Muscle layer of duodenum (tissue), 2 donors: ENCODE data around the gene KCNIP3.

Experiments used
- H3K27ac ChIP-seq: one replicate; pipeline ENCODE4 v1.7.0; 2013; ENCODE audit warnings: mild to moderate bottlenecking, low read length
- H3K27me3 ChIP-seq: one replicate; pipeline ENCODE4 v1.7.0; 2013; ENCODE audit warnings: low read depth, mild to moderate bottlenecking, control low read depth, low read length
- H3K36me3 ChIP-seq, 2 donors: one replicate each; pipeline ENCODE4 v1.7.0; 2013; ENCODE audit warnings: low read length in 2 of 2, control low read depth in 1 of 2, mild to moderate bottlenecking in 1 of 2; ENCODE audit not compliant: insufficient read depth in 2 of 2, control insufficient read depth in 1 of 2
- H3K4me1 ChIP-seq, 2 donors: one replicate each; pipeline ENCODE4 v1.7.0; 2013; ENCODE audit warnings: low read length in 2 of 2, mild to moderate bottlenecking in 2 of 2, control low read depth in 1 of 2, moderate library complexity in 1 of 2; ENCODE audit not compliant: insufficient read depth in 2 of 2, control insufficient read depth in 1 of 2
- H3K4me3 ChIP-seq, 2 donors: one replicate each; pipeline ENCODE4 v1.7.0; 2013; ENCODE audit warnings: low read length in 2 of 2, low read depth in 1 of 2, mild to moderate bottlenecking in 1 of 2
- H3K9me3 ChIP-seq, 2 donors: one replicate each; pipeline ENCODE4 v1.7.0; 2013; ENCODE audit warnings: low read length in 2 of 2, control low read depth in 1 of 2, mild to moderate bottlenecking in 1 of 2; ENCODE audit not compliant: control insufficient read depth in 1 of 2
- donor health status: healthy.

The KCNIP3 gene

DNA sequence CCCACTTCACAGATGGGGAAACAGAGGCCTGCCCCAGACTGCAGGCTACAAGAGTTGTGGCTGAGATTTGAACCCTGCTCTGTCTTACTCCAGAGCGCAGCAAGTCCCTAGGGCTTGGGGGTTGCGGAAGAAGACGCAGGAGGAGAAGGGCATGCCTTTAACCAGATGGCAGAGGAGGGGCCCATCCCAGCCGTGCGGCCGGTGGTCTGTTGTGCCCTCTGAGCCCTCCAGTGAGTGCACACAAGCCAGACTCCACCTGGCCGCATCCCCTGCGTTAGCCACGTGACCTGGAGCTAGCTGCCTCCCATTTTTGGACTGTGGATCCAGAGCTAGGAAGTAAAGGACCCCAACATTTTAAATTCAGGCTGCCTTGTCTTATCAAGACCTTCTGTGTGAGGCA, 2.8 kb downstream of the KCNIP3 start:
- Histone ChIP-seq H3K36me3 (no peaks in the 10 kb centered on the region), H3K27me3 (no peaks in the 10 kb centered on the region), H3K4me1 (no peaks in the 10 kb centered on the region), H3K9me3 (no peaks in the 10 kb centered on the region), H3K4me3 (no peak overlapping the region), H3K27ac (no peak overlapping the region)

DNA sequence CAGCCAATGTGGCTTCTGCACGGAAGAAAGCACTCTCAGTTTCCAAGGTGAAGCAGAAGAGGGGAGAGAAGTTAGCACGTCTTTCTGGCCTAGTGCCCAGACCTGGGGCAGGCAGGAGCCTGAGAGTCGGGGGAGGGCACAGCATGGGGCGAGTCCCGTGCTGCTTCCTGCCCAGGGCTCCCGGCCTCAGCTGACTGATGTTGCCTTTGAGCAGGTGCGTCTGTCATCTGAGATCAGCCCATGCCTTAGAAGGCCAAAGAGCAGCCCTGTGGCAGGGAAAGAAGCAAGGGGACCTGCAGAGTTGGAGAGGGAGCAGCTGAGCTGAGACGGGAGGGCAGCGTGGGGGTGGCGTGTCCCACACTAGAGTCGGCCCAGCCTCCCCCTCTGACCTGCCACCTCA, 3.3 kb downstream of the KCNIP3 start:
- Histone ChIP-seq H3K9me3 (no peaks in the 10 kb centered on the region), H3K4me3 (no peak overlapping the region), H3K27me3 (no peaks in the 10 kb centered on the region), H3K4me1 (no peaks in the 10 kb centered on the region), H3K36me3 (no peaks in the 10 kb centered on the region), H3K27ac (no peak overlapping the region)

DNA sequence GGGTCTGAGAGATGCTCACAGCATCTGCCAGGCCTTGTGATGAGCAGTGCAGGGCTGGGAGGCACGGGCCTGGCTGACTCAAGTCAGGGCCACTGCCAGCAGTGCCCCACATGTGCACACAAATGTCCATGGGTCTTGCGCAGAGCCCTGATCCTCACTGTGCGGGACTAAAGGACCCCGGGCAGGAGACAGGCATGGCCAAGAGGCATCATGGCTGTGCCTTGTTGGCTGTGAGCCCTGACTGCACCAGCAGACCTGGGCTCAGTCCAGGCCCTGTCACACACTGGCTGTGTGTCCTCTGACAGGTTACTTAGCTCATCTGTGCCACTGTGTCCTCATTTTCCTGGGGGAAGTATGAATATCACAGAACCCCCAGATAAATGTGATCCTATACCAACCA, 4.0 kb downstream of the KCNIP3 start:
- H3K9me3 ChIP-seq = no peaks in the 10 kb centered on the region
- no peak overlapping the region for H3K27ac ChIP-seq
- no peaks in the 10 kb centered on the region for H3K4me1 ChIP-seq
- no peaks in the 10 kb centered on the region for H3K27me3 ChIP-seq
- H3K4me3 ChIP-seq = no peak overlapping the region
- no peaks in the 10 kb centered on the region for H3K36me3 ChIP-seq

DNA sequence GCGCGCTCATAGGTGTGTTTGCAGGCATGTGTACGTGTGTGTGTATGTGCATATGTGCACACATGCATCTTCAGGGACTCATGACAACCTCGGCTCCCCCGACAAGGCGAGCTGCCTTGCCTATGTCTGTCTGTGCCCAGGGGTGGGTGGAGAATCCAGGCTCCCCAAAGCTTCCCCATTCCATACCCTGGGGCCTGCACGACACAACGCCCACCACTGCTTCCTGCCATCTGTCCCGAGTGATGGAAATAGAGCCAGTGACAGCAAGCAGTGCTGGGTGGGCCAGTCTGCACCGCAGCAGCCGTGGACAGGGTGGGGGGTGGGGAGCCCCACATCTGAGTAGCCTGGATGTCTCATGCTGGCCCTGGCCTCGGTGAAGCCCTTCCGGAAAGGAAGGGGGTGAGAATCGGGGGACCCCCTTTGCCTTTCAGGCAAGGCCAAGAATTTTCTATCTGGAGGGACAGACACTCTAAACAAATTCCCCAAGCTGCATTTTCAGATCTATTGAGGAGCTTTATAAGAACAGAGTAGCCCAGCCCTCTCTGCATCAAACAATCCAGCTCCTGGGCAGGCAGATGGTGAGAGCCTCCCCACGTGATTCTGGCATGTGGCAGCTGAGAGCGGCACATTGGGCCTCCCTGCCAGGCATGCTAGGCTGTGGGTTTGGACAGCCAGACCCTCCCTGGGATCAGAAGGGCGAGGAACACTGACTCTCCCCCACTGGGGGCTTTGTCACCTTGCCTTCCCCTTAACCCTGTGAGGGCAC, 4.9 kb downstream of the KCNIP3 start:
- Histone ChIP-seq H3K36me3 (no peaks in the 10 kb centered on the region), H3K4me3 (no peak overlapping the region), H3K27me3 (no peaks in the 10 kb centered on the region), H3K27ac (no peak overlapping the region), H3K9me3 (no peaks in the 10 kb centered on the region), H3K4me1 (no peaks in the 10 kb centered on the region)

DNA sequence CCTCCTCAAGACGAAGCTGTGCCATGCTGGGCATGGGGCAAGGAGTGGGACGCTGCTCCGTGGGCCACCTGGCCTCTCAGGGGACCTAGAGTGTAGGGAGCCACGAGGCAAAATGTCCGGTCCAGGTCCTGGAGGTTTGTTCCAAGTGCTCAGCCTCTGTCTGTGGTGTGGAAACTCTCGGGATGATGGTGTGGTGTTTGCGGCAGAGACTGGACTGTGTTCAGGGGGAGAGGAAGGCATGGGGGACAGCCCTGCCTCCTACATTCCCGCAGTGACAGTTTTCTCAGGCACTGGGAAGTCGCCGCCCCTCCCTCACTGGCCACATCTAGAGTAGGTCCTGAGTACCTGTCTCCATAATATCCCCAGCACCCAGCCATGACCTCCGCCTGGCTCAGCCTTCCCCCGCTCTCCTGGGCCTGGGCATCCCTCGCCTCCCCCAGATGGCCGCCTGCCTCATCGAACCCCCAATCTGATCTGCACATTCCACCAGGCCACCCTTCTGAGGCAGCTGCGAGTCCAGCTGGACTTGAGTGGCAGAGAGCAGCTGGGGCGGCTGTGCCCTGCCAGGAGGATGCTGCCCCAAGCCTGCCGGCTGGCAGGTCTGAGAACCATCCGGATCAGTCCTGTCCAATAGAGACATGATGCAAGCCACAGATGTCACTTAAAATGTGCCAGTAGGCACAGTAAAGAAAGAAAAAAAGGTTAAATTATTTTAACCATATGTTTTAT, 6.2 kb downstream of the KCNIP3 start:
- H3K27me3 ChIP-seq = no peaks in the 10 kb centered on the region
- H3K27ac ChIP-seq = no peak overlapping the region

DNA sequence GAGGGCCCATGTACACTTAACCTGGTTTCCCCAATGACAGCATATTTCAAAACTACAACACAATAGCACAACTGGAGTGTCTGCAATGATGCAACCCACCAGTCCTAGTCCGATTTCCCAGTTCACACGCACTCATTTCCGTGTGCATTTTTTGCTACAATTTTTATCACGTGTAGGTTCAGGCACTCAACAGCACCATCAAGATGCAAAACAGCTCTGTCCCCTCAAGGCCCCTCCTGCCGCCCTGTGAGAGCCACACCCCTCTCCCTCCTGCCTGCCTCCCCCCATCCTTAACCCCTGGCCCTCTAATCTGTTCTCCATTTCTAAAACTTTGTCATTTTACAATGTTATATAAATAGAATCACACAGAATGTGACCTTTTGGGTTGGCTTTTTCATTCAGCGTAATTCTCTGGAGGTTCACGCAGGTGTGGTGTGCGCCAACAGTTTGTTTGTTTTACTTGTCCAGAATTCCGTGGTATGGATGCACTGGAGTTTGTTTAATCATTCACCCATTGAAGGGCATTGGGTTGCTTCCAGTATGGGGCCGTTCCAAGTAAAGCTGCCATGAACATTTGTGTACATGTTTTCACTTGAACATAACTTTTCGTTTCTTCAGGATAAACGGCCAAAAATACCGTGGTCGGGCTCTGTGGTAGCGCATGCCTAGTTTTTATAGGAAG, 8.4 kb downstream of the KCNIP3 start:
- no peak overlapping the region for H3K4me3 ChIP-seq
- H3K27me3 ChIP-seq = no peaks in the 10 kb centered on the region
- no peaks in the 10 kb centered on the region for H3K9me3 ChIP-seq
- no peak overlapping the region for H3K27ac ChIP-seq
- no peaks in the 10 kb centered on the region for H3K4me1 ChIP-seq
- no peaks in the 10 kb centered on the region for H3K36me3 ChIP-seq

More for the DNA sequence above, 6.2 kb downstream of the KCNIP3 start:
- no peaks in the 10 kb centered on the region for H3K36me3 ChIP-seq
- no peak overlapping the region for H3K4me3 ChIP-seq
- H3K9me3 ChIP-seq = no peaks in the 10 kb centered on the region
- no peaks in the 10 kb centered on the region for H3K4me1 ChIP-seq

DNA sequence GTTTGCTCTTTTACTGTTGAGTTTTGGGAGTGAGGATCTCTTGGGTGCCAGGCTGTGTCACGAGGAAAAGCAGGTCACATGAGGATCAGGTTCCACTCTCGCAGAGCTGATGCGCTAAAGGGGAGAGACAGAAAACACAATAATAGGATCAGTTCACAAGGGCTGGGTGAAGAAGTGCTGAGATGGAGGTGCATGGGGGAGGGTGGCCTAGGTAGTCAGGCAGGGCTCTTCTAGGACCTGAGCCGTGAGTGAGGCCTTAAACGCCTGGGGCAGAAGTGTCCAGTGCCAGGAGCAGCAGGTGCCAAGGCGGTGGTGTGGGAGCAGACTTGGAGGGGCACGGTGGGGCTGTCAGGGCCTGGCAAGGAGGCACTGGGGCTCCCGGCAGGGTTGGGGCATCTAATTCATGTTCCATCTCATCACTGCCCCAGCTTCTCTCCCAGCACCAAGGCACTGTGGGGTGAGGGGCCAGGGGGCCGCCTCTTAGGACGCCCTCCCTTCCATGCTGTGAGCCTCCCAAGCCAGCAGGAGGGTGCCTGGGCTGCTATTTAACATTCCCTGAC, 9.3 kb downstream of the KCNIP3 start:
- H3K4me3 ChIP-seq = no peak overlapping the region
- no peak overlapping the region for H3K27ac ChIP-seq
- no peaks in the 10 kb centered on the region for H3K4me1 ChIP-seq
- no peaks in the 10 kb centered on the region for H3K9me3 ChIP-seq
- no peaks in the 10 kb centered on the region for H3K36me3 ChIP-seq
- H3K27me3 ChIP-seq = no peaks in the 10 kb centered on the region

DNA sequence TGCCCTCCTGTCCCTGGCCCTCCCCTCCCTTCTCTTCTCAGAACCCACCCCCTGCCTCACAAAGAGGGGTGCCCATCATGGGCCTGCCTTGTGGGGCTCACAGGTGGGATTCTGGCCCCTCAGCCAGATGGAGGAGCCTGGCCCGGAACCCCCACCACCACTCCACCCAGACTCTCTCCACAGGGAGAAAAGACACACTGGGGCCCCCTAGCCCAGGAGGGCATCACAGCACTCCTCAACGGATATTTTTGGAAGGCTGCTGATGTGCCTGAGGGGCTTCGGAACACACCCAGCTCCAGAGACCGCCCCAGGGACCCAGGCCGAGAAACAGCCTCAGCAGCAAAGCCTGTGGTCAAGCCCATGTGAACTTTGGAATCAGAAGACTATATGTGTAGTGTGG, 9.9 kb downstream of the KCNIP3 start:
- Histone ChIP-seq H3K4me1 (no peaks in the 10 kb centered on the region), H3K27ac (no peak overlapping the region), H3K36me3 (no peaks in the 10 kb centered on the region), H3K4me3 (no peak overlapping the region), H3K9me3 (no peaks in the 10 kb centered on the region), H3K27me3 (no peaks in the 10 kb centered on the region)

DNA sequence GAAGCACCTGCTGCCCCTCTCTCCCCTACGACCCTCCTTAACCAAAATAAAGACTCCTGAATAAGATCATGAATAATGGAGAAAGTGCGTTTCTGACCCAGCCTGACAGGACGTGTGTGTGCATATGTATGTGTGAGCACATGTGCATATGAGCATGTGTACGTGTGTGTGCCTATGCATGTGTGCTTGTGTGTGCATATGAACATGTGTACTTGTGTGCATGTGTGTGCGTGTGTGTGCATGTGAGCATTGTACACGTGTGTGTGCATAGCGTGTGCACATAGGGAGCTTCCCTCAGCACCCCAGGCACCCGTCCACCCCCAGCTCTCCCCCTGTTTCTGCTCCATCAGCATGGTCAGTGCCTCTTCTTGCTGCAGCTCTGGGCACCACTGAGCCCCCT, 10.7 kb downstream of the KCNIP3 start:
- no peaks in the 10 kb centered on the region for H3K9me3 ChIP-seq
- H3K4me3 ChIP-seq = no peak overlapping the region
- H3K36me3 ChIP-seq = no peaks in the 10 kb centered on the region
- H3K27me3 ChIP-seq = no peaks in the 10 kb centered on the region
- H3K4me1 ChIP-seq = no peaks in the 10 kb centered on the region
- H3K27ac ChIP-seq = no peak overlapping the region

DNA sequence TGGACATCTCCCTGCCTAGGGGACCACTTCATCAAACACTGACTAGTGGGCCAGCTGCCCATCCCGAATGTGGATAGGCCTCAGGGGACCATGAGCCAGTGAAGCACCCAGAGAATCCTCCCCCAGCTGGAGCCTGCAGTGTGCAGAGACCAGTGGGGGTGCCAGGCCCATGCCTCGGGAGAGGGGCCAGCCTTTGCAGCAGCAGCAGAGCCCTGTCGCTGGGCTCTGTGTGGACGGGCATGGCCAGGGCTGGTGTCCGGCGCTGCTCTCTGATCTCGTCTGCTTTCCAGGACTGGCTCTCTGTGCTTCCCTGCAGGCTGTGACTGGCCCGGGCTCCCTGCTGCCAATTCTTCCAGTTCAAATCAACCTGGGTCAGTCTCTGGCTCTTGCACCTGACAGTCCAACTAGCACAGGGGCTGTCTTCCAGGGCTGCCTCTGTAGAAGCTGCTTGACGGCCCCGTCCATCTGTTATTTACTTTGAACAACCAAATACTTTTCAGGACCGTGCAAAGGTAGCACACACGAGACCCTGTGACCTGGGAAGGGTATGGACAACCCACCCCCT, 11.4 kb downstream of the KCNIP3 start:
- Histone ChIP-seq H3K27me3 (no peaks in the 10 kb centered on the region), H3K4me1 (no peaks in the 10 kb centered on the region), H3K4me3 (no peak overlapping the region), H3K9me3 (no peaks in the 10 kb centered on the region), H3K36me3 (no peaks in the 10 kb centered on the region), H3K27ac (no peak overlapping the region)

DNA sequence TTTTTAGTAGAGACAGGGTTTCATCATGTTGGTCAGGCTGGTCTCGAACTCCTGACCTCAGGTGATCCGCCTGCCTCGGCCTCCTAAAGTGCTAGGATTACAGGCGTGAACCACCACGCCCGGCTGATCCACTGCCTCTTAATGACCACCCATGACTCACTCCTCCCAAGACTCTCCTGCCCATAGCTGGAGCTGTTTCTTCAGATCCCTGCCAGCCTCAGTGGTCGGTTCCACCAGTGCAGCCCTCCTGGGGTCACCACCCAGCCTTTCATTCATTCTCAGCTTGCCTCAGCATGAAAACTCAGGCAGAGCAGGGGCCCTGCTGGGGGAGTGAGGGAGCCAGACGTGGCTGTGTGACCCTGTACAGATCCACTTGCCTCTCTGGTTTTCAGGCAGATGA, 12.5 kb downstream of the KCNIP3 start:
- Histone ChIP-seq H3K27me3 (no peaks in the 10 kb centered on the region), H3K36me3 (no peaks in the 10 kb centered on the region), H3K4me3 (no peak overlapping the region), H3K9me3 (no peaks in the 10 kb centered on the region), H3K27ac (no peak overlapping the region), H3K4me1 (no peaks in the 10 kb centered on the region)
